GM23338 (cell line): Measurements from ENCODE around the gene CLIC3. TPM values are rescaled to one million over a fixed set of nuclear protein-coding genes. Genes with fewer than 3 reads are reported as not detected.

Experiments used
- ATAC-seq: fragments of 200-7000 bp; cut with Tn5 transposase; 3 replicates; pipeline ENCODE4 v1.9.1; 2020
- DNase-seq: peaks from one replicate; pipeline ENCODE4 v3.0.0-alpha.2; 2015; ENCODE audit warnings: low spot score
- H2AFZ ChIP-seq: fragments of 200-600 bp; sonication (generic); 2 replicates; pipeline ENCODE4 v1.8.0; 2016; ENCODE audit warnings: antibody characterized with exemption, mild to moderate bottlenecking, moderate library complexity
- H3F3A ChIP-seq: fragments of 200-600 bp; sonication (generic); replicated peaks from 2 replicates; pipeline ENCODE4 v1.8.0; 2017; ENCODE audit warnings: antibody characterized with exemption, mixed run types, low read depth
- H3K27ac ChIP-seq: fragments of 200-600 bp; sonication (generic); 2 replicates; pipeline ENCODE4 v1.6.1; 2016; ENCODE audit warnings: low read depth
- H3K27me3 ChIP-seq: fragments of 200-600 bp; sonication (generic); 2 replicates; pipeline ENCODE4 v1.8.0; 2016; ENCODE audit warnings: mild to moderate bottlenecking, mixed run types, moderate library complexity; ENCODE audit not compliant: insufficient read depth
- H3K36me3 ChIP-seq: fragments of 200-600 bp; sonication (generic); 2 replicates; pipeline ENCODE4 v1.8.0; 2016; ENCODE audit warnings: mild to moderate bottlenecking; ENCODE audit not compliant: insufficient read depth
- H3K4me1 ChIP-seq: fragments of 200-600 bp; sonication (generic); 2 replicates; pipeline ENCODE4 v1.8.0; 2016; ENCODE audit warnings: mild to moderate bottlenecking, moderate library complexity; ENCODE audit not compliant: insufficient read depth
- H3K4me2 ChIP-seq: fragments of 200-600 bp; sonication (generic); 2 replicates; pipeline ENCODE4 v1.7.1; 2017; ENCODE audit warnings: mixed run types
- H3K4me3 ChIP-seq: fragments of 200-600 bp; sonication (generic); 2 replicates; pipeline ENCODE4 v1.6.1; 2016; ENCODE audit warnings: mixed run types
- H3K79me2 ChIP-seq: fragments of 200-600 bp; sonication (generic); replicated peaks from 2 replicates; pipeline ENCODE4 v1.8.0; 2017; ENCODE audit warnings: mild to moderate bottlenecking; ENCODE audit not compliant: insufficient read depth
- H3K9me2 ChIP-seq: fragments of 200-600 bp; sonication (generic); 2 replicates; pipeline ENCODE4 v1.8.0; 2017; ENCODE audit not compliant: insufficient read depth
- H4K20me1 ChIP-seq: fragments of 200-600 bp; sonication (generic); replicated peaks from 2 replicates; pipeline ENCODE4 v1.8.0; 2017; ENCODE audit warnings: mild to moderate bottlenecking; ENCODE audit not compliant: insufficient read depth
- H3K27ac Mint-ChIP-seq: 2 replicates; pipeline ENCODE4 v1.8.0; 2020; ENCODE audit warnings: inconsistent platforms, mild to moderate bottlenecking, moderate library complexity, mixed read lengths
- H3K27me3 Mint-ChIP-seq: 3 replicates; pipeline ENCODE4 v1.8.0; 2022; ENCODE audit warnings: low read depth, mild to moderate bottlenecking, moderate library complexity, mixed read lengths, inconsistent platforms; ENCODE audit not compliant: insufficient read depth, poor library complexity
- H3K36me3 Mint-ChIP-seq: 3 replicates; pipeline ENCODE4 v1.8.0; 2021; ENCODE audit warnings: low read depth, mild to moderate bottlenecking, inconsistent platforms, moderate library complexity, mixed read lengths
- H3K4me1 Mint-ChIP-seq: 3 replicates; pipeline ENCODE4 v1.8.0; 2020; ENCODE audit warnings: mild to moderate bottlenecking, inconsistent platforms, mixed read lengths
- H3K4me3 Mint-ChIP-seq: 3 replicates; pipeline ENCODE4 v1.8.0; 2021; ENCODE audit warnings: moderate library complexity, mild to moderate bottlenecking, inconsistent platforms, mixed read lengths
- H3K9me3 Mint-ChIP-seq: 3 replicates; pipeline ENCODE4 v1.8.0; 2020; ENCODE audit warnings: moderate library complexity, mild to moderate bottlenecking, inconsistent platforms, mixed read lengths
- ZNF114 ChIP-seq: fragments of 250-450 bp; sonication (Bioruptor Pico); IDR thresholded peaks from 2 replicates; pipeline ENCODE4 v1.5.0; 2020; ENCODE audit warnings: mild to moderate bottlenecking, moderate library complexity
- polyA plus RNA-seq: library from polyadenylated mRNA; unstranded; fragments of >200 nt; fragmentation: Nextera tagmentation; extraction: Ambion mirVana; gene quantifications from 2 replicates; pipeline ENCODE4 v1.2.1, GENCODE V29; 2016
- total RNA-seq: library from RNA; depleted of rRNA; stranded (reverse); fragments of >200 nt; shearing (Covaris generic); gene quantifications from 2 replicates; pipeline ENCODE4 v1.2.3, GENCODE V29; 2014
- TF ChIP-seq, protein P1 (sequence below): fragments of 250-450 bp; sonication (Bioruptor Pico); IDR thresholded peaks from 2 replicates; pipeline ENCODE4 v1.5.0; 2020; ENCODE audit warnings: mild to moderate bottlenecking, moderate library complexity
- TF ChIP-seq, protein P2 (sequence below): IDR thresholded peaks from one replicate; pipeline ENCODE4 v1.6.1; 2018; ENCODE audit warnings: antibody characterized with exemption; ENCODE audit not compliant: unreplicated experiment
- TF ChIP-seq, protein P3 (sequence below): IDR thresholded peaks from 2 replicates; pipeline ENCODE4 v1.6.1; 2016; ENCODE audit warnings: antibody characterized with exemption

The CLIC3 gene
- total and polyA plus RNA-seq, 2 experiments from 2014 or later: 0.53 to 0.56 TPM

DNA sequence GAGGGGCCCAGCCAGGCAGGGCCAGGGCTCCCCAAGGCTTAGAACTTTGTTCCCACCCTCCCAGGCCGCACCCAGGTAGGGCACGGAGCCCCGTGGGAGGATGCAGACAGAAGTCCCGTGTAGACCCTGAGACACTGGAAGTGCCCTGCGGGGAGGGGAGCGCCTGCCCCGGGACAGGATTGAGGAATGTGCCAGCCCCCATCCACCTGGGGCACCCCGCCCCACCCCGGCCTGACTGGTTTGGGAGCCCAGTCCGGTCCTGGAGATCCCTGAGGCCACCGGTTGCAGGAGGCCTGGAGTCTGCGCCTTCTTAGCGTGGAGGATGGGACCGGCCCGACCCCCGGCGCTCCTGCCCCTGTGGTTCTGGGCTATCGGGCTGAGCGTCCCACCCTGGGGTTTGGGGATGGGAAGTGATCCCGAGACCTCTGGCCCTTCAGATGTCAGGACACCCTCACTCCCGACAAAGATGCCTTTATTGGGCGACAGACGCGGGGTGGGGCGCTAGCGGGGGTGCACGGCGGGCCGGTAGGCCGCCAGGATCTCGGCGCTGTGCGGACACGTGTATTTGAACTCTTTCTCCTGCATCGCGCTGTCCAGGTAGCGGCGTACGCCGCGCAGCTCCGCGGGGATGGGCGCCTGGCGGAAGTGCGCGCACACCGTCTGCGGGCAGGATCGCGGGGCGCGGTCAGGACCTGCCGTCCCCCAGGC lies 2.0 kb downstream of the CLIC3 start (continued):
- TF ChIP-seq, protein P1, sequence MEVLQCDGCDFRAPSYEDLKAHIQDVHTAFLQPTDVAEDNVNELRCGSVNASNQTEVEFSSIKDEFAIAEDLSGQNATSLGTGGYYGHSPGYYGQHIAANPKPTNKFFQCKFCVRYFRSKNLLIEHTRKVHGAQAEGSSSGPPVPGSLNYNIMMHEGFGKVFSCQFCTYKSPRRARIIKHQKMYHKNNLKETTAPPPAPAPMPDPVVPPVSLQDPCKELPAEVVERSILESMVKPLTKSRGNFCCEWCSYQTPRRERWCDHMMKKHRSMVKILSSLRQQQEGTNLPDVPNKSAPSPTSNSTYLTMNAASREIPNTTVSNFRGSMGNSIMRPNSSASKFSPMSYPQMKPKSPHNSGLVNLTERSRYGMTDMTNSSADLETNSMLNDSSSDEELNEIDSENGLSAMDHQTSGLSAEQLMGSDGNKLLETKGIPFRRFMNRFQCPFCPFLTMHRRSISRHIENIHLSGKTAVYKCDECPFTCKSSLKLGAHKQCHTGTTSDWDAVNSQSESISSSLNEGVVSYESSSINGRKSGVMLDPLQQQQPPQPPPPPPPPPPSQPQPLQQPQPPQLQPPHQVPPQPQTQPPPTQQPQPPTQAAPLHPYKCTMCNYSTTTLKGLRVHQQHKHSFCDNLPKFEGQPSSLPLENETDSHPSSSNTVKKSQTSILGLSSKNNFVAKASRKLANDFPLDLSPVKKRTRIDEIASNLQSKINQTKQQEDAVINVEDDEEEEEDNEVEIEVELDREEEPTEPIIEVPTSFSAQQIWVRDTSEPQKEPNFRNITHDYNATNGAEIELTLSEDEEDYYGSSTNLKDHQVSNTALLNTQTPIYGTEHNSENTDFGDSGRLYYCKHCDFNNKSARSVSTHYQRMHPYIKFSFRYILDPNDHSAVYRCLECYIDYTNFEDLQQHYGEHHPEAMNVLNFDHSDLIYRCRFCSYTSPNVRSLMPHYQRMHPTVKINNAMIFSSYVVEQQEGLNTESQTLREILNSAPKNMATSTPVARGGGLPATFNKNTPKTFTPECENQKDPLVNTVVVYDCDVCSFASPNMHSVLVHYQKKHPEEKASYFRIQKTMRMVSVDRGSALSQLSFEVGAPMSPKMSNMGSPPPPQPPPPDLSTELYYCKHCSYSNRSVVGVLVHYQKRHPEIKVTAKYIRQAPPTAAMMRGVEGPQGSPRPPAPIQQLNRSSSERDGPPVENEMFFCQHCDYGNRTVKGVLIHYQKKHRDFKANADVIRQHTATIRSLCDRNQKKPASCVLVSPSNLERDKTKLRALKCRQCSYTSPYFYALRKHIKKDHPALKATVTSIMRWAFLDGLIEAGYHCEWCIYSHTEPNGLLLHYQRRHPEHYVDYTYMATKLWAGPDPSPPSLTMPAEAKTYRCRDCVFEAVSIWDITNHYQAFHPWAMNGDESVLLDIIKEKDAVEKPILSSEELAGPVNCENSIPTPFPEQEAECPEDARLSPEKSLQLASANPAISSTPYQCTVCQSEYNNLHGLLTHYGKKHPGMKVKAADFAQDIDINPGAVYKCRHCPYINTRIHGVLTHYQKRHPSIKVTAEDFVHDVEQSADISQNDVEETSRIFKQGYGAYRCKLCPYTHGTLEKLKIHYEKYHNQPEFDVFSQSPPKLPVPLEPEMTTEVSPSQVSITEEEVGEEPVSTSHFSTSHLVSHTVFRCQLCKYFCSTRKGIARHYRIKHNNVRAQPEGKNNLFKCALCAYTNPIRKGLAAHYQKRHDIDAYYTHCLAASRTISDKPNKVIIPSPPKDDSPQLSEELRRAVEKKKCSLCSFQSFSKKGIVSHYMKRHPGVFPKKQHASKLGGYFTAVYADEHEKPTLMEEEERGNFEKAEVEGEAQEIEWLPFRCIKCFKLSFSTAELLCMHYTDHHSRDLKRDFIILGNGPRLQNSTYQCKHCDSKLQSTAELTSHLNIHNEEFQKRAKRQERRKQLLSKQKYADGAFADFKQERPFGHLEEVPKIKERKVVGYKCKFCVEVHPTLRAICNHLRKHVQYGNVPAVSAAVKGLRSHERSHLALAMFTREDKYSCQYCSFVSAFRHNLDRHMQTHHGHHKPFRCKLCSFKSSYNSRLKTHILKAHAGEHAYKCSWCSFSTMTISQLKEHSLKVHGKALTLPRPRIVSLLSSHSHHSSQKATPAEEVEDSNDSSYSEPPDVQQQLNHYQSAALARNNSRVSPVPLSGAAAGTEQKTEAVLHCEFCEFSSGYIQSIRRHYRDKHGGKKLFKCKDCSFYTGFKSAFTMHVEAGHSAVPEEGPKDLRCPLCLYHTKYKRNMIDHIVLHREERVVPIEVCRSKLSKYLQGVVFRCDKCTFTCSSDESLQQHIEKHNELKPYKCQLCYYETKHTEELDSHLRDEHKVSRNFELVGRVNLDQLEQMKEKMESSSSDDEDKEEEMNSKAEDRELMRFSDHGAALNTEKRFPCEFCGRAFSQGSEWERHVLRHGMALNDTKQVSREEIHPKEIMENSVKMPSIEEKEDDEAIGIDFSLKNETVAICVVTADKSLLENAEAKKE: no peak

DNA sequence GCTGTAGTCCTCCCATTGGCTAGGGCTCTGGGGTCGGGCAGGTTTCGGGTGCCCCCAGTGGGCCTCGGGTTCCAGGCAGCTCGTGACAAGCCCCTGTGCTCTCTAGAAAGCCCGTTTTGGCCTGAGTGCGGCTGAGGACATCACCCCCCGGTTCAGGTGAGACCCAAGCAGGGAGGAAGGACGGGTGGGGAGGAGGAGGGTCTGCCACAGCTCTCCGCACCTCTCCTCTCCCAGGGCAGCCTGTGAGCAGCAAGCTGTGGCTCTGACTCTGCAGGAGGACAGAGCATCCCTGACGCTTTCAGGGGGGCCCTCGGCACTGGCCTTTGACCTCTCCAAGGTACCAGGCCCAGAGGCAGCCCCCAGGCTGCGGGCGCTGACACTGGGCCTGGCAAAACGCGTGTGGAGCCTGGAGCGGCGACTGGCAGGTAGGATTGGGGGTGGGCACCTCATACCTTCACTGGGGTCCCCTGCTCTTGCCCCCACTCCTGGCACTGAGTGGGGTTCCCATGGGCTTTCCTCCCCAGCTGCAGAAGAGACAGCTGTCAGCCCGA lies 3.5 kb downstream of the CLIC3 start:
- no peaks in the 10 kb centered on the region for H3K36me3 ChIP-seq
- H3K9me3 Mint-ChIP-seq: peaks cover 10% of the 10 kb centered on the region
- H3K4me3 Mint-ChIP-seq: peak overlapping the region; percentile 80
- no peaks in the 10 kb centered on the region for H4K20me1 ChIP-seq
- no peaks in the 10 kb centered on the region; the same call in 2 of the 3 replicates for H3K36me3 Mint-ChIP-seq
- H3K4me1 Mint-ChIP-seq: peaks cover 3% of the 10 kb centered on the region
- H3K9me2 ChIP-seq: no peaks in the 10 kb centered on the region
- no peak overlapping the region for H3K27ac Mint-ChIP-seq
- peak overlapping the region; percentile 88 for H3K4me2 ChIP-seq
- ATAC-seq (no peak), DNase-seq (no peak)
- peaks cover 49% of the 10 kb centered on the region for H3K27me3 ChIP-seq
- TF ChIP-seq, protein P2, sequence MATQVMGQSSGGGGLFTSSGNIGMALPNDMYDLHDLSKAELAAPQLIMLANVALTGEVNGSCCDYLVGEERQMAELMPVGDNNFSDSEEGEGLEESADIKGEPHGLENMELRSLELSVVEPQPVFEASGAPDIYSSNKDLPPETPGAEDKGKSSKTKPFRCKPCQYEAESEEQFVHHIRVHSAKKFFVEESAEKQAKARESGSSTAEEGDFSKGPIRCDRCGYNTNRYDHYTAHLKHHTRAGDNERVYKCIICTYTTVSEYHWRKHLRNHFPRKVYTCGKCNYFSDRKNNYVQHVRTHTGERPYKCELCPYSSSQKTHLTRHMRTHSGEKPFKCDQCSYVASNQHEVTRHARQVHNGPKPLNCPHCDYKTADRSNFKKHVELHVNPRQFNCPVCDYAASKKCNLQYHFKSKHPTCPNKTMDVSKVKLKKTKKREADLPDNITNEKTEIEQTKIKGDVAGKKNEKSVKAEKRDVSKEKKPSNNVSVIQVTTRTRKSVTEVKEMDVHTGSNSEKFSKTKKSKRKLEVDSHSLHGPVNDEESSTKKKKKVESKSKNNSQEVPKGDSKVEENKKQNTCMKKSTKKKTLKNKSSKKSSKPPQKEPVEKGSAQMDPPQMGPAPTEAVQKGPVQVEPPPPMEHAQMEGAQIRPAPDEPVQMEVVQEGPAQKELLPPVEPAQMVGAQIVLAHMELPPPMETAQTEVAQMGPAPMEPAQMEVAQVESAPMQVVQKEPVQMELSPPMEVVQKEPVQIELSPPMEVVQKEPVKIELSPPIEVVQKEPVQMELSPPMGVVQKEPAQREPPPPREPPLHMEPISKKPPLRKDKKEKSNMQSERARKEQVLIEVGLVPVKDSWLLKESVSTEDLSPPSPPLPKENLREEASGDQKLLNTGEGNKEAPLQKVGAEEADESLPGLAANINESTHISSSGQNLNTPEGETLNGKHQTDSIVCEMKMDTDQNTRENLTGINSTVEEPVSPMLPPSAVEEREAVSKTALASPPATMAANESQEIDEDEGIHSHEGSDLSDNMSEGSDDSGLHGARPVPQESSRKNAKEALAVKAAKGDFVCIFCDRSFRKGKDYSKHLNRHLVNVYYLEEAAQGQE: no peak
- TF ChIP-seq, protein P3, sequence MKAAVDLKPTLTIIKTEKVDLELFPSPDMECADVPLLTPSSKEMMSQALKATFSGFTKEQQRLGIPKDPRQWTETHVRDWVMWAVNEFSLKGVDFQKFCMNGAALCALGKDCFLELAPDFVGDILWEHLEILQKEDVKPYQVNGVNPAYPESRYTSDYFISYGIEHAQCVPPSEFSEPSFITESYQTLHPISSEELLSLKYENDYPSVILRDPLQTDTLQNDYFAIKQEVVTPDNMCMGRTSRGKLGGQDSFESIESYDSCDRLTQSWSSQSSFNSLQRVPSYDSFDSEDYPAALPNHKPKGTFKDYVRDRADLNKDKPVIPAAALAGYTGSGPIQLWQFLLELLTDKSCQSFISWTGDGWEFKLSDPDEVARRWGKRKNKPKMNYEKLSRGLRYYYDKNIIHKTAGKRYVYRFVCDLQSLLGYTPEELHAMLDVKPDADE: no peak
- no peak for TF ChIP-seq ZNF114 (CRISPR knock-in tag)
- H3K4me3 ChIP-seq: peak overlapping the region; percentile 86
- H3K4me1 ChIP-seq: peaks cover 6% of the 10 kb centered on the region; the same call in 1 of the 2 replicates
- no peaks in the 10 kb centered on the region for H3F3A ChIP-seq
- H3K27me3 Mint-ChIP-seq: peaks cover 30% of the 10 kb centered on the region
- H2AFZ ChIP-seq: no peak overlapping the region
- H3K79me2 ChIP-seq: no peaks in the 10 kb centered on the region
- H3K27ac ChIP-seq: no peak overlapping the region
